PC-9 (cell line): ENCODE data around the gene CENPB. TPM values are rescaled to one million over a fixed set of nuclear protein-coding genes. Genes with fewer than 3 reads are reported as not detected.

Experiments used
- BruUV-seq: library from RNA; stranded (reverse); fragments of 400-500 nt; replicated peaks from 2 replicates; lab custom pipeline; 2021; lab: Mats Ljungman, UMichigan
- CTCF ChIA-PET: fragments of 300-600 bp; sonication (Branson Sonifier 250); formaldehyde crosslinking; loops from one replicate; lab custom pipeline; 2022; ENCODE audit warnings: antibody characterized with exemption; lab: Charles Lee
- POLR2A ChIA-PET: fragments of 300-600 bp; sonication (Branson Sonifier 250); formaldehyde crosslinking; loops from one replicate; lab custom pipeline; 2022; ENCODE audit warnings: antibody characterized with exemption; ENCODE audit not compliant: unreplicated experiment; lab: Charles Lee
- DNase-seq, 2 experiments: peaks; one replicate each; pipeline versions ENCODE4 v3.0.0 to v3.0.0-alpha.2; 2015 to 2022; ENCODE audit warnings: mixed read lengths in 1 of 2
- H2AFZ ChIP-seq: fragments of 200-600 bp; sonication (generic); 2 replicates; pipeline ENCODE4 v1.8.1; 2017; ENCODE audit warnings: antibody characterized with exemption
- H3F3A ChIP-seq: fragments of 200-600 bp; sonication (generic); 2 replicates; pipeline ENCODE4 v1.8.1; 2017; ENCODE audit warnings: antibody characterized with exemption, mild to moderate bottlenecking, low read depth; ENCODE audit not compliant: insufficient read depth
- H3K27ac ChIP-seq: fragments of 200-600 bp; sonication (generic); 2 replicates; pipeline ENCODE4 v1.6.1; 2016; ENCODE audit warnings: mixed run types
- H3K27me3 ChIP-seq: fragments of 200-600 bp; sonication (generic); 2 replicates; pipeline ENCODE4 v1.6.1; 2016; ENCODE audit warnings: low read depth, mixed run types; ENCODE audit not compliant: insufficient read depth
- H3K36me3 ChIP-seq: fragments of 200-600 bp; sonication (generic); 2 replicates; pipeline ENCODE4 v1.6.1; 2016; ENCODE audit warnings: low read depth, mixed run types
- H3K4me1 ChIP-seq: fragments of 200-600 bp; sonication (generic); replicated peaks from 2 replicates; pipeline ENCODE4 v1.6.1; 2016; ENCODE audit warnings: mixed run types; ENCODE audit not compliant: insufficient read depth
- H3K4me2 ChIP-seq: fragments of 200-600 bp; sonication (generic); 2 replicates; pipeline ENCODE4 v1.6.1; 2017; ENCODE audit warnings: mixed run types
- H3K4me3 ChIP-seq: fragments of 200-600 bp; sonication (generic); 2 replicates; pipeline ENCODE4 v1.6.1; 2016; ENCODE audit warnings: mixed run types
- H3K79me2 ChIP-seq: fragments of 200-600 bp; sonication (generic); 2 replicates; pipeline ENCODE4 v1.6.1; 2017; ENCODE audit warnings: low read depth, mixed run types
- H3K9me2 ChIP-seq: fragments of 200-600 bp; sonication (generic); 2 replicates; pipeline ENCODE4 v1.8.1; 2017; ENCODE audit warnings: mild to moderate bottlenecking; ENCODE audit not compliant: insufficient read depth
- H3K9me3 ChIP-seq: fragments of 200-600 bp; sonication (generic); 2 replicates; pipeline ENCODE4 v1.8.1; 2016; ENCODE audit warnings: low read depth; ENCODE audit not compliant: insufficient read depth
- H4K20me1 ChIP-seq: fragments of 200-600 bp; sonication (generic); 2 replicates; pipeline ENCODE4 v1.8.1; 2017; ENCODE audit not compliant: insufficient read depth
- CTCF ChIP-seq: fragments of 200-600 bp; sonication (generic); conservative IDR thresholded peaks from 2 replicates; pipeline ENCODE4 v1.6.1; 2017; ENCODE audit warnings: mixed run types, antibody characterized with exemption, mild to moderate bottlenecking, moderate library complexity
- EZH2 ChIP-seq: fragments of 200-600 bp; sonication (generic); IDR thresholded peaks from 2 replicates; pipeline ENCODE4 v1.8.0; 2017; ENCODE audit warnings: antibody characterized with exemption, low read depth
- intact Hi-C: fragments of 100-400 bp; cut with micrococcal nuclease; formaldehyde crosslinking; loops from one replicate; pipeline ENCODE4 v1.10.0; 2022; ENCODE audit not compliant: unreplicated experiment
- total RNA-seq: library from RNA; stranded (reverse); gene quantifications from 2 replicates; pipeline ENCODE4 v1.2.3, GENCODE V29; 2021

Gene CENPB
- total RNA-seq, 1 experiment from 2014 or later, result 70.8 TPM

- no peak overlapping the region for H2AFZ ChIP-seq
- H3K9me3 ChIP-seq, result no peaks in the 10 kb centered on the region
- H3K36me3 ChIP-seq, result no peaks in the 10 kb centered on the region
- no peaks in the 10 kb centered on the region for H4K20me1 ChIP-seq
- H3K4me3 ChIP-seq, result no peak overlapping the region
- peaks cover 10% of the 10 kb centered on the region; the same call in 1 of the 2 replicates for H3F3A ChIP-seq
- no peaks in the 10 kb centered on the region for H3K79me2 ChIP-seq
- H3K27me3 ChIP-seq, result no peaks in the 10 kb centered on the region
- CTCF ChIA-PET, result interaction anchor here (0.6 kb wide), 1 partner anchor 124 kb away, joined by 3 read pairs; no protein-coding TSS in a partner anchor
- POLR2A ChIA-PET, result no interaction called here
- BruUV-seq, result no TSS peak
- H3K27ac ChIP-seq, result no peak overlapping the region
- intact Hi-C loops, result no loop called here
- H3K9me2 ChIP-seq, result no peaks in the 10 kb centered on the region
- no peaks in the 10 kb centered on the region for H3K4me1 ChIP-seq
- H3K4me2 ChIP-seq, result no peak overlapping the region
- no peak for DNase-seq
- TF ChIP-seq CTCF, result no peak
- TF ChIP-seq EZH2, result no peak
Measured at GRCh38 chr20:3741836-3742458, 44.6 kb downstream of the CENPB start.

- ChIA-PET POLR2A (no interaction called here), CTCF (interaction anchor here (0.6 kb wide), 1 partner anchor 125 kb away, joined by 3 read pairs; no protein-coding TSS in a partner anchor)
- Histone ChIP-seq H3K4me3 (no peak overlapping the region), H3K9me2 (no peaks in the 10 kb centered on the region), H4K20me1 (no peaks in the 10 kb centered on the region), H3K79me2 (no peaks in the 10 kb centered on the region), H3K27me3 (no peaks in the 10 kb centered on the region), H3K4me2 (no peak overlapping the region), H3K9me3 (no peaks in the 10 kb centered on the region), H3F3A (peaks cover 10% of the 10 kb centered on the region; the same call in 1 of the 2 replicates), H3K36me3 (no peaks in the 10 kb centered on the region), H3K4me1 (no peaks in the 10 kb centered on the region), H3K27ac (no peak overlapping the region), H2AFZ (no peak overlapping the region)
- BruUV-seq, result no TSS peak
- intact Hi-C loops, result no loop called here
- TF ChIP-seq EZH2 (no peak), CTCF (no peak)
- no peak for DNase-seq
Measured at GRCh38 chr20:3740615-3741301, 45.8 kb downstream of the CENPB start.

GRCh38 chr20:3739926-3740451, 46.6 kb downstream of the CENPB start:
- H4K20me1 ChIP-seq, result no peaks in the 10 kb centered on the region
- no peak overlapping the region for H2AFZ ChIP-seq
- TF ChIP-seq EZH2 (no peak), CTCF (no peak)
- no peak overlapping the region for H3K27ac ChIP-seq
- BruUV-seq, result no TSS peak
- H3K9me3 ChIP-seq, result no peaks in the 10 kb centered on the region
- intact Hi-C loops, result no loop called here
- no peak overlapping the region for H3K4me3 ChIP-seq
- no peaks in the 10 kb centered on the region for H3K9me2 ChIP-seq
- no peak overlapping the region for H3K4me2 ChIP-seq
- H3K79me2 ChIP-seq, result no peaks in the 10 kb centered on the region
- no peak for DNase-seq
- peaks cover 10% of the 10 kb centered on the region; the same call in 1 of the 2 replicates for H3F3A ChIP-seq
- POLR2A ChIA-PET, result no interaction called here
- CTCF ChIA-PET, result interaction anchor here (0.5 kb wide), 1 partner anchor 176 kb away, joined by 3 read pairs; no protein-coding TSS in a partner anchor
- no peaks in the 10 kb centered on the region for H3K4me1 ChIP-seq
- no peaks in the 10 kb centered on the region for H3K36me3 ChIP-seq
- no peaks in the 10 kb centered on the region for H3K27me3 ChIP-seq
